Measurements from ENCODE around the gene HRH3. TPM values are rescaled to one million over a fixed set of nuclear protein-coding genes. Genes with fewer than 3 reads are reported as not detected.

The HRH3 gene
- total RNA-seq, 4 donors from 2014 or later: not detected

DNA sequence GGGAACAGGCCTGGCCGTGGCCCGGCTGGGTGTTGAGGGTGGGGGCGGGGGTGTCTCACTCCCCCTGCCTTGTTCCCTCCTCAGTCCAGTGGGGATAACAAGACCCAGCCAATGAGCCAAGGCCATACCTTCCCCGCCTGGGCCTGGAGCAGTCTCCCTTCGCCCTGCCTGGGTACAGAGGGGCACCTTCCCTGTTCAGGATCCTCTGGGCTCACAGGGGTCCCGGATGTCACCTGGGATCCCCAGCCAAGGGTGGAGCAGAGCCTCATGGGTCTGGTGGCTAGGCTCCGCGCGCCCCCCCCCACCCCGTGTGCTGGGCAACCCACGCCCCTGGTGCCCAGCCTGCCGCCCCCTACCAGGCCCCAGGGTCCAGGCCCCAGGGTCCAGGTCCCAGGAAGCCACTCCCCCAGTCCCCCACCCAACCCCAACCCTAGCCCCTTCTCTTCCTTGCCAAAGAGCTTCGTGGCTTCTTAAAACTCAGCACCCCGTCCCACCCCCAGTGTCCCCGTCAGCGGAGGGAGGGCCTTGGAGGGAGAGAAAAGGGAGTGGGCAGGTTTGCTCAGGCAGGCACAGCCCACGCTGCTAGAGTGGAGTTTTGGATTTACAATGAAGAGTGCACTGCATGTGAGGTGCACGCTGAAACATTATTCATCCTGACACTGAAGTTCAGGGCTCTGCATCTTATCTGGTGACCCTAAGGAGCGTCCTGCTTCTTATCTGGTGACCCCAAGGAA lies 11.8 kb downstream of the HRH3 start:
- intact Hi-C loops (cut with DNase I; ENCODE audit: low total_unique reads) (no loop called here), in situ Hi-C loops (cut with MboI; ENCODE audit: low sequenced_read_pairs in 4 of 4) (no loop called here)
- Histone ChIP-seq H3K27me3 (peaks cover 10 to 16% (median 11%) of the 10 kb centered on the region in 3 donors), H3K4me3 (no peak overlapping the region), H3K4me1 (peaks cover 12 to 13% of the 10 kb centered on the region in 2 donors), H3K36me3 (peaks cover 0 to 7% of the 10 kb centered on the region in 2 donors), H3K27ac (no peak overlapping the region), H3K9me3 (no peaks in the 10 kb centered on the region)
- ATAC-seq (no peak), DNase-seq (no peak)
- TF ChIP-seq, protein P1, sequence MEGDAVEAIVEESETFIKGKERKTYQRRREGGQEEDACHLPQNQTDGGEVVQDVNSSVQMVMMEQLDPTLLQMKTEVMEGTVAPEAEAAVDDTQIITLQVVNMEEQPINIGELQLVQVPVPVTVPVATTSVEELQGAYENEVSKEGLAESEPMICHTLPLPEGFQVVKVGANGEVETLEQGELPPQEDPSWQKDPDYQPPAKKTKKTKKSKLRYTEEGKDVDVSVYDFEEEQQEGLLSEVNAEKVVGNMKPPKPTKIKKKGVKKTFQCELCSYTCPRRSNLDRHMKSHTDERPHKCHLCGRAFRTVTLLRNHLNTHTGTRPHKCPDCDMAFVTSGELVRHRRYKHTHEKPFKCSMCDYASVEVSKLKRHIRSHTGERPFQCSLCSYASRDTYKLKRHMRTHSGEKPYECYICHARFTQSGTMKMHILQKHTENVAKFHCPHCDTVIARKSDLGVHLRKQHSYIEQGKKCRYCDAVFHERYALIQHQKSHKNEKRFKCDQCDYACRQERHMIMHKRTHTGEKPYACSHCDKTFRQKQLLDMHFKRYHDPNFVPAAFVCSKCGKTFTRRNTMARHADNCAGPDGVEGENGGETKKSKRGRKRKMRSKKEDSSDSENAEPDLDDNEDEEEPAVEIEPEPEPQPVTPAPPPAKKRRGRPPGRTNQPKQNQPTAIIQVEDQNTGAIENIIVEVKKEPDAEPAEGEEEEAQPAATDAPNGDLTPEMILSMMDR (IDR thresholded peaks at IDR 0.05 in 4 of 5, conservative IDR thresholded peaks at IDR 0.05 in 1 of 5): no peak
- no peak for TF ChIP-seq POLR2A (IDR thresholded peaks at IDR 0.05)

DNA sequence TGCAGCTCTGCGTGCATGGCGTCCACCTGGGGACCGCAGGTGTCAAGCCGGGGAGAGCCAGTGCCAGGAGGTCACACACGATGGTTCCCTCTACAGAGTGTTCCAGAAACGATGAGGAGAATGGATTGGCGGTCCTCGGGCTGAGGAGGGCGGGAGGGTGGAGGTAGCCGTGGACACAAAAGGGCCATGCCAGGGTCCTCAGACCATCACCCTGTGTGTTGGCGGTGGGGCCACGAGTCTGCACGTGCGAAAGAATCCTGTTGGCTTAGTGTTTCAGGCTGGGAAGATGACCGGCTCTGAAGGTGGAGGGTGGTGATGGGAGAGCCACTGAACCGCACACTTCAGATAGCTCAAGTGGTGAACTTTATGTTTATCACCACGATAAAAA lies 13.7 kb downstream of the HRH3 start:
- ATAC-seq (no peak), DNase-seq (no peak)
- Histone ChIP-seq H3K9me3 (no peaks in the 10 kb centered on the region), H3K4me3 (no peak overlapping the region), H3K27ac (no peak overlapping the region), H3K27me3 (peaks cover 2 to 6% (median 4%) of the 10 kb centered on the region in 3 donors), H3K36me3 (peaks cover 0 to 19% of the 10 kb centered on the region in 2 donors), H3K4me1 (peaks cover 12 to 13% of the 10 kb centered on the region in 2 donors)
- in situ Hi-C loops (cut with MboI; ENCODE audit: low sequenced_read_pairs in 4 of 4) (no loop called here), intact Hi-C loops (cut with DNase I; ENCODE audit: low total_unique reads) (no loop called here)
- TF ChIP-seq, protein P1 (IDR thresholded peaks at IDR 0.05 in 4 of 5, conservative IDR thresholded peaks at IDR 0.05 in 1 of 5): no peak
- TF ChIP-seq POLR2A (IDR thresholded peaks at IDR 0.05): no peak

DNA sequence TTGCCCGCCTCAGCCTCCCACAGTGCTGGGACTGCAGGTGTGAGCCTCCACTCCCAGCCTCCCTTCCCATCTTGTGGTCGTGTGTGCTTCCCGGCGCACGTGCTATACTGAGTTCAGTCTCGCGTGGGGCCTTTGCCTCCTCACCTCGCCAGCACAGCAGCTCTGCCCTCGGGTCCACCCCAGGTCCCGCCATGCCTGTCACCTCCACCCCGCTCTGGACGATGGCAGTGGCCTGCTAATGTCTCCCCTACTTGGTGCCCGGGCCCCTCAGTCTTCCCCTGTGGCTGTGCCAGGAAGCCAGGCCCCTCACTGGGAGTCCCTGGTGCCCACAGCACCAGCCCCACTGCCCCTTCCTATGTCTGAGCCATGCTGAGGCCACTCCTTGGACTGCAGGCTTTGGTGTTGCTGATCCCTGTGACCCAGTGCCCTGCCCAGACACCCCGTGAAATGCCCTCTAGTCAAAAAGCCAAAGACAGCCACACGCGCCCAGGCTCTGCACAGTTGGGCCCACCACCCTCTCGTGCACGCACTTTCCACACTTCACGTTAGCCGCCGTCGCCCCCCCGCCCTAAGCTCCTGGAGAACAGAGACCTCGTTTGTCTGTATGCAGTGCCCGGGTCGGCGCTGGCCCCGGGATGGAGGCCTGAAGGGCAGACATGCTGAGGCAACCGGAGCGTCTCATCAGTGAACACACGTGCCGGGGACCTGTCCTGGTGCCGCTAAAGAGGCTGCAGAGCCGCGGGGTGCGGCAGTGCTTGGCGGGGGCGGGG lies 14.3 kb downstream of the HRH3 start:
- H3K9me3 ChIP-seq: no peaks in the 10 kb centered on the region
- TF ChIP-seq, protein P1 (IDR thresholded peaks at IDR 0.05 in 4 of 5, conservative IDR thresholded peaks at IDR 0.05 in 1 of 5): no peak
- TF ChIP-seq POLR2A (IDR thresholded peaks at IDR 0.05): no peak
- peaks cover 0 to 25% of the 10 kb centered on the region in 2 donors for H3K36me3 ChIP-seq
- ATAC-seq: no peak
- no peak overlapping the region for H3K27ac ChIP-seq
- peaks cover 12 to 13% of the 10 kb centered on the region in 2 donors for H3K4me1 ChIP-seq
- H3K27me3 ChIP-seq: peaks cover 0 to 3% (median under 1%) of the 10 kb centered on the region in 3 donors
- H3K4me3 ChIP-seq: no peak overlapping the region
- in situ Hi-C loops (cut with MboI; ENCODE audit: low sequenced_read_pairs in 4 of 4) (no loop called here), intact Hi-C loops (cut with DNase I; ENCODE audit: low total_unique reads) (no loop called here)
- DNase-seq: no peak

DNA sequence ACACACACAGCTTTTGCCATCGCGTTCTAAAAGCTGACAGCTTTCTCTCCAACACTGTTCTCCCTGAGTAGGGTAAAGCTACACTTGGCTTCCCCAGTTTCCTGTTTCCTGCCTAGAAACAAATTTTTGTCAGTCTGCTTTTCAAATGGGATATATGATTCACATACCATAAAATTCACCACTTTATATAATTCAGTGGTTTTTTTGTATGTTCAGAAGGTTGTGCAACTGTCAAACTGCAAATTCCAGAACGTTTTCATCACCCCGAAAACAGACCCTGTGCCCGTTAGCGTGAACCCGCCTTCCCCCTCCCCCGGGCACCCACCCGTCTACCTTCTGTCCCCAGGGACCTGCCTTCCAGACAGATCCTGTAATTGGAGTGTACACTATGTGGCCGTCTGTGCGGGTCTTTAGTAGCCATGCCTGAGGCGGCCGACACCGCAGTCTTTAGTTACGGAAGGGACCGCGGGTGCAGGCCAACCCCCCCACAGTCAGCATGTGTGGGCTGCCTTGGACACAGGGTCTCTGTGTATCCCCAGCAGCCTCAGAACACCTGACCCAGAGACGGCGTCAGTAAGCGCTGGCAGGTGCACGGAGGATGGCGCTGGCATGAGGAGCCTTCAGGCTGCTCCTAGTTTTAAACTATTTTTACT lies 16.6 kb downstream of the HRH3 start:
- H3K4me3 ChIP-seq: no peak overlapping the region
- no peak overlapping the region for H3K27ac ChIP-seq
- no peaks in the 10 kb centered on the region for H3K9me3 ChIP-seq
- peak in 1 of 2 donors; percentile 5 for DNase-seq
- no peaks in the 10 kb centered on the region for H3K27me3 ChIP-seq
- TF ChIP-seq, protein P1 (IDR thresholded peaks at IDR 0.05 in 4 of 5, conservative IDR thresholded peaks at IDR 0.05 in 1 of 5): no peak
- no peak for TF ChIP-seq POLR2A (IDR thresholded peaks at IDR 0.05)
- H3K36me3 ChIP-seq: peaks cover 0 to 46% of the 10 kb centered on the region in 2 donors
- ATAC-seq: no peak
- in situ Hi-C loops (cut with MboI; ENCODE audit: low sequenced_read_pairs in 4 of 4): no loop called here
- H3K4me1 ChIP-seq: peaks cover under 1% of the 10 kb centered on the region in 2 donors
- intact Hi-C loops (cut with DNase I; ENCODE audit: low total_unique reads): no loop called here

All from gastrocnemius medialis (tissue), 4 donors.